Activated T-helper 2 cell treated with anti-CD3 and anti-CD28 coated beads, Interferon-gamma antibody, Interleukin-2, Interleukin-4, amounts not matched to agents 10 μg/mL and 5 μg/mL and 100 μg/mL, durations not matched to agents 14 hours and 24 hours and 36 hours (primary cell): ENCODE results near the gene SLC7A8. TPM values are rescaled to one million over a fixed set of nuclear protein-coding genes. Genes with fewer than 3 reads are reported as not detected.

Experiments used
- DNase-seq: peaks from one replicate; pipeline ENCODE4 v3.0.0; 2021; ENCODE audit warnings: low spot score
- H3K27ac Mint-ChIP-seq: one replicate; pipeline ENCODE4 v1.8.0; 2021; ENCODE audit warnings: mixed read lengths
- H3K27me3 Mint-ChIP-seq: one replicate; pipeline ENCODE4 v1.8.0; 2021; ENCODE audit warnings: low read depth, mixed read lengths
- H3K36me3 Mint-ChIP-seq: one replicate; pipeline ENCODE4 v1.8.0; 2021; ENCODE audit warnings: low read depth, mixed read lengths
- H3K4me1 Mint-ChIP-seq: one replicate; pipeline ENCODE4 v1.8.0; 2021; ENCODE audit warnings: low read depth, mixed read lengths
- H3K4me3 Mint-ChIP-seq: one replicate; pipeline ENCODE4 v1.8.0; 2021; ENCODE audit warnings: low read depth, mild to moderate bottlenecking, moderate library complexity, mixed read lengths
- H3K9me3 Mint-ChIP-seq: one replicate; pipeline ENCODE4 v1.8.0; 2021; ENCODE audit warnings: mixed read lengths
- intact Hi-C: fragments of 100-400 bp; cut with micrococcal nuclease; formaldehyde crosslinking; loops from one replicate; pipeline ENCODE4 v1.15.1; 2023
- total RNA-seq: library from RNA; stranded (reverse); gene quantifications from 2 replicates; pipeline ENCODE4 v1.2.3, GENCODE V29; 2022

SLC7A8 gene
- total RNA-seq, 1 donor from 2014 or later: 5.3 TPM

GRCh38 chr14:23095196-23096108 is 88.0 kb downstream of the SLC7A8 start, which contains the start of gene C14orf119:
Gene C14orf119 (plus strand): TSS chr14:23095505. CDS start chr14:23097659, 2,154 bp downstream.
- Mint-ChIP-seq H3K4me1 (peaks cover 33% of the 10 kb centered on the region), H3K9me3 (no peaks in the 10 kb centered on the region), H3K27ac (no peak within 1 kb of the TSS), H3K27me3 (no peaks in the 10 kb centered on the region), H3K4me3 (no peak within 1 kb of the TSS), H3K36me3 (peaks cover 56% of the 10 kb centered on the region)
- peak; percentile 99 for DNase-seq
- intact Hi-C loops: loop anchor here (1.0 to 2.0 kb wide), 3 partner anchors 61 to 226 kb away; partner anchors contain the start of genes PABPN1 and PSMB5

- Mint-ChIP-seq H3K27ac (no peak within 1 kb of the TSS), H3K36me3 (peaks cover 63% of the 10 kb centered on the region), H3K4me1 (peaks cover 35% of the 10 kb centered on the region), H3K27me3 (no peaks in the 10 kb centered on the region), H3K4me3 (no peak within 1 kb of the TSS), H3K9me3 (no peaks in the 10 kb centered on the region)
- no peak for DNase-seq
- intact Hi-C loops: loop anchor here (1.0 to 2.0 kb wide), 4 partner anchors 25 to 227 kb away; partner anchors contain the start of genes PABPN1 and PSMB5
Observed at GRCh38 chr14:23094666-23095195, 88.7 kb downstream of the SLC7A8 start, which contains the start of gene ACIN1. Gene ACIN1 (minus strand): TSS chr14:23095136. CDS start chr14:23095112, 24 bp downstream.

DNA sequence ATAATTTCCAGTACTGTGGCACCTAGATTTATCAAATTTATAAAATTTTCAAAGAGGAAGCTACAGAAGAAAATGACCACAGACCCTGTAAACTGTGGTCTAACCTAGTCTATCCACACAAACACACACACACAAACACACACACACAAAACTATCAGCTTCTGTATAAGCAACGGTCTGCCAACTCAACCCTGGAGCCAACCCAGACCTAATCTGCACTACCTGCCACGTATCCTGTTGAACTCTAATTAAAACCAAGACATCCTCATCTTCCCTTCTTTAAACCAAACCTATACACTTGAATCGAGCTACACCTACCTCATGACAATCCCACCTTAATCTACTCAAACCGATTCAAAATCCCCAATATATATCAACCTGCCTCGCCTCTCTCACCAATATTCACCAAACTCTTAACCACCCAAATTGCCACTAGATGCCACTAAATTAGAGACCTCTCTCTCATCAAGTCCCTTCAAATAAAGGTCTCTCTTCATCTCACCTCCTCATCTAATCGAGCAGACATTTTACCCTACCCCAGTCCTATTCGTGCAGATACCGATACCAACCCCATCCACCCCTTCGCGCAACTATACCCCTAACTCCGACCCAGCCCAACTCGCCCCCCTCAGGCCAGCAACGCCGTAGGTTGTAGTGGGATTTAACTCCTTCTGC is 89.3 kb downstream of the SLC7A8 start:
- no peaks in the 10 kb centered on the region for H3K27me3 Mint-ChIP-seq
- H3K9me3 Mint-ChIP-seq: no peaks in the 10 kb centered on the region
- intact Hi-C loops: loop anchor here (1.0 to 2.0 kb wide), 3 partner anchors 25 to 207 kb away; partner anchors contain the start of gene PSMB5
- H3K4me1 Mint-ChIP-seq: peaks cover 36% of the 10 kb centered on the region
- no peak for DNase-seq
- peaks cover 63% of the 10 kb centered on the region for H3K36me3 Mint-ChIP-seq
- no peak overlapping the region for H3K27ac Mint-ChIP-seq
- no peak overlapping the region for H3K4me3 Mint-ChIP-seq

GRCh38 chr14:23093526-23093925 is 89.9 kb downstream of the SLC7A8 start:
- no peak overlapping the region for H3K27ac Mint-ChIP-seq
- no peaks in the 10 kb centered on the region for H3K9me3 Mint-ChIP-seq

DNA sequence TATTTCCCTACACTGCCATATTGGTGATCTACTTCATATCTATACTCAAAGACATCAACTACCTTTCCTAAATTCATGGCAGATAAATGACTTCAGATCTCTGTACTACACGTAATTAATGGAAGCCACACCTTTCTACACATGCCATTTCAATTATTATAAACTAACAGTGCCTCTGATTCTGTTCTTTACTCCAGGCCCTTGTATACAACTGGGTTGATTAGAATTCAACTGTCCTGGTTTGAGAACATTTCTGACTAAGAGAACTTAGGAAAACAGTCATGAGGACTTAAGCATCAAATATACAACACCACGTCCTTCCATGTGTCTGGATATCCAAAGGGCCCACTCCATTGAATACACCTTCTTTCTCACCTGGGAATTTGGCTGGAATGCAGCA is 90.4 kb downstream of the SLC7A8 start:
- no peak for DNase-seq
- Mint-ChIP-seq H3K9me3 (no peaks in the 10 kb centered on the region), H3K36me3 (peaks cover 59% of the 10 kb centered on the region), H3K27me3 (no peaks in the 10 kb centered on the region), H3K27ac (peak overlapping the region; percentile 26), H3K4me1 (peaks cover 36% of the 10 kb centered on the region), H3K4me3 (peak overlapping the region; percentile 55)
- intact Hi-C loops: no loop called here

More at GRCh38 chr14:23093526-23093925, 89.9 kb downstream of the SLC7A8 start:
- intact Hi-C loops: no loop called here
- no peak for DNase-seq
- H3K4me3 Mint-ChIP-seq: no peak overlapping the region
- H3K27me3 Mint-ChIP-seq: no peaks in the 10 kb centered on the region
- H3K4me1 Mint-ChIP-seq: peaks cover 36% of the 10 kb centered on the region
- H3K36me3 Mint-ChIP-seq: peaks cover 59% of the 10 kb centered on the region

DNA sequence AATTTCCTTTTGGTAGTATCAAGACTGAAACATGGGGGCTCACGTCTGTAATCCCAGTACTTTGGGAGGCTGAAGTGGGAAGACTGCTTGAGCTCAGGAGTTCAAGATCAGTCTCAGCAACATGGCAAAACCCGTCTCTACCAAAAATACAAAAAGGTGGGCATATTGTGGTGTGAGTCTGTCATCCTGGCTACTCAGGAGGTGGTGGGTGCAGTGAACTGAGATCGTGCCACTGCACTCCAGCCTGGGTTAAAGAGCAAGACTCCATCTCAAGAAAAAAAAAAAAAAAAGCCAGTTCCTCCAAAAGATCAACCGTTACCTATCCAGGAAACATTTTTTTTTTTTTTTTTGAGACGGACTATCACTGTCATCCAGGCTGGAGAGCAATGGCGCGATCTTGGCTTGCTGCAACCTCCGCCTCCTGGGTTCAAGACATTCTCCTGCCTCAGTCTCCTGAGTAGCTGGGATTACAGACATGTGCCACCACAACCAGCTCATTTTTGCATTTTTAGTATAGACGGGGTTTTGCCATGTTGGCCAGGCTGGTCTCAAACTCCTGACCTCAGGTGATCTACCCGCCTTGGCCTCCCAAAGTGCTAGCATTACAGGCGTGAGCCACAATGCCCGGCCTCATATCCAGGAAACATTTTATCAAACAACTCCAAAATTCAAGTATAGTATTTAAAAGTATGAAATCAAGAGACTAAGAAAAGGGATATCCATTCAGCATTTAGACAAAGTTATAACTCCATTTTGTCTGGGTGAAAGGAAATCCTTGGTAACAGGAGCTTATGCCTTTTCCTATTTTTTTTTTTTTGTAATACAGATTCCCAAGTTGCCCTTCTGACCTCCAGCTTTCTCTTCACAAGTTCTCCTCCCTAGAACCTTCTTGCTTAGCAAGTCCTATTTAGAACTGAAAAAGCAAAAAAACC is 91.9 kb downstream of the SLC7A8 start:
- H3K9me3 Mint-ChIP-seq: no peaks in the 10 kb centered on the region
- H3K4me3 Mint-ChIP-seq: no peak overlapping the region
- peaks cover 61% of the 10 kb centered on the region for H3K36me3 Mint-ChIP-seq
- H3K27ac Mint-ChIP-seq: no peak overlapping the region
- DNase-seq: no peak
- H3K27me3 Mint-ChIP-seq: no peaks in the 10 kb centered on the region
- intact Hi-C loops: no loop called here
- peaks cover 31% of the 10 kb centered on the region for H3K4me1 Mint-ChIP-seq

GRCh38 chr14:23090254-23090636 is 93.2 kb downstream of the SLC7A8 start:
- H3K4me1 Mint-ChIP-seq: peaks cover 41% of the 10 kb centered on the region
- peaks cover 74% of the 10 kb centered on the region for H3K36me3 Mint-ChIP-seq
- DNase-seq: no peak
- no peaks in the 10 kb centered on the region for H3K27me3 Mint-ChIP-seq
- H3K9me3 Mint-ChIP-seq: no peaks in the 10 kb centered on the region
- no peak overlapping the region for H3K4me3 Mint-ChIP-seq
- H3K27ac Mint-ChIP-seq: no peak overlapping the region
- intact Hi-C loops: no loop called here

DNA sequence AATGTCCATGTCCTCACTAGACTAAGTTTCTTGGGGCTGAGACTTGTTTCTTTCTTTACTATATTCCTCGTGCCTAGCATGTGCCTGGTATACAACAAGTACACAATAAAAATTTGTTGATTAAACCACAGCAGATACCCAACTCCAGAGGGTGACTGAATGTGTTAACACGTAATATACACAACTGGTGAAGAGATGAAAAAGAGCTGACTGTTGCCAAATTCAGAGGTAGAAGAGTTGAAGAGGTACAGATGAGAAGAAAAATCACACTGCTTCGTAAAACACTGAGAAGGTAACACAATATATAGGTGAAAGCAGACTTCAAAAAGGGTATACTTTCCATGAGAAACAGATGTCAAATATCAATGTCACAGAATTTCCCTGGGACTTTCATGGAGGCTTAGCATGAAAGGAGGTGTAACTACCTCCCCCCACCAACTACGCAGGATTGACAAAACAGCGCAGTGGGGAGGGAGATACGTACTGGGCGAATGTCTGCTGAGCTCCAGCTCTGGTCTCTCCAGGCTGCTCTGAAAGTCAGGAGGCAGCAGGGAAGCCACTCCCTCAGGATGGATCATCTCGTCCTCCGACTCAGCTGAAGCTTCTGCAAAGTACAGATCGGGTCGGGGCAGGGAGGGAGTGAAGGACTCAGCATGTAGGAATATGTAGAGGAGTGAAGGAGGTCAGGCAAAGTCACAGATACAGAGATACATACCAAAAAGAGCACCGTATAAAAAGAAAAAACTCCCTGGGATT is 93.8 kb downstream of the SLC7A8 start:
- no peaks in the 10 kb centered on the region for H3K9me3 Mint-ChIP-seq
- no peak overlapping the region for H3K4me3 Mint-ChIP-seq
- no peak for DNase-seq
- H3K27ac Mint-ChIP-seq: no peak overlapping the region
- peaks cover 43% of the 10 kb centered on the region for H3K4me1 Mint-ChIP-seq
- no peaks in the 10 kb centered on the region for H3K27me3 Mint-ChIP-seq
- peaks cover 79% of the 10 kb centered on the region for H3K36me3 Mint-ChIP-seq
- intact Hi-C loops: no loop called here

DNA sequence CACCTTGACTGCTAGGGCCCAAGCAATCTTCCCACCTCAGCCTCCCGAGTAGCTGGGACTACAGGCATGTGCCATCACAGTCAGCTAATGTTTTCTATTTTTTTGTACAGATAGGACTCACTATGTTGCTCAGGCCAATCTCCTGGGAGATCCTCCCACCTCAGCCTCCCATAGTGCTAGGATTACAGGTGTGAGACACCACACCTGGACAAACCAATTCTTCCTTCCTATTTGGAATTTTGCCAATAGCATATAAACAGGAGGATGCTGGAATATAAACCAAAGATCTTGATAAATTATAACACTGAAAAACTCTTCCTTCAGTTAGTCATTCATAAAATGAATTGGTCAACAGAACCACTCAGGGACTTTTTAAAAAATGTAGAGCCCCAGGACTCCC is 96.9 kb downstream of the SLC7A8 start:
- Mint-ChIP-seq H3K4me1 (peaks cover 30% of the 10 kb centered on the region), H3K4me3 (no peak overlapping the region), H3K27ac (no peak overlapping the region), H3K36me3 (peaks cover 68% of the 10 kb centered on the region), H3K27me3 (no peaks in the 10 kb centered on the region), H3K9me3 (no peaks in the 10 kb centered on the region)
- no peak for DNase-seq
- intact Hi-C loops: no loop called here

DNA sequence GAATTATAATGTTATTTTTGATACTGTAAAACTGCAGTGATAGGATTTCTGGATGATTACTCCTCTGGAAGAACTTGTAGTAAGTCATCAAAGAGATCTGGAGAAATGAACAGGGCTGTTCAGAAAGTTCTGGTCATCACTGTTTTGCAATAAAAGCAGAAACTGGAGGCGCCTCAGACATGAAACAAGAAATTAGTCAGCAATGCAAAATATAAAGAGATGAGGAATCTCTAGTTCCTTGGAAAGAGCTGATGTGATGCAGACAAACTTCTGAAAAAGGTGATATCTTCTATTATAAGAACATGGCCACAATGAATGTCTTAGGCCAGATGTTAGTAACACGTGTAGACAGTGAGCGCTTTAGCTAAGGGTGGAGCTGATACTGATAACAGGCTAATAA is 98.0 kb downstream of the SLC7A8 start:
- DNase-seq: no peak
- intact Hi-C loops: no loop called here
- Mint-ChIP-seq H3K4me1 (peaks cover 28% of the 10 kb centered on the region), H3K9me3 (no peaks in the 10 kb centered on the region), H3K27me3 (no peaks in the 10 kb centered on the region), H3K27ac (peak overlapping the region; percentile 86), H3K36me3 (peaks cover 74% of the 10 kb centered on the region), H3K4me3 (no peak overlapping the region)

- Mint-ChIP-seq H3K27me3 (no peaks in the 10 kb centered on the region), H3K4me3 (no peak overlapping the region), H3K4me1 (peaks cover 9% of the 10 kb centered on the region), H3K9me3 (no peaks in the 10 kb centered on the region), H3K27ac (peak overlapping the region; percentile 20), H3K36me3 (peaks cover 71% of the 10 kb centered on the region)
- DNase-seq: no peak
- intact Hi-C loops: no loop called here
Observed at GRCh38 chr14:23080474-23080873, 103.0 kb downstream of the SLC7A8 start.
